GM12865 (cell line): Measurements from ENCODE around the gene TUFM.
A peak's percentile ranks its signal among the peaks of the same experiment; 100 is the strongest.

Experiments
- DNase-seq: peaks from one replicate; pipeline ENCODE4 v3.0.0; 2010; ENCODE audit warnings: low read depth
- H3K4me3 ChIP-seq: 2 replicates; pipeline ENCODE4 v1.5.1; 2011; ENCODE audit warnings: mild to moderate bottlenecking, low read depth, low read length, control low read depth
- TF ChIP-seq, protein P1 (sequence below): IDR thresholded peaks from 2 replicates; pipeline ENCODE4 v1.5.1; 2011; ENCODE audit warnings: low read length, control low read depth, low read depth, inconsistent platforms; ENCODE audit not compliant: insufficient read depth; ENCODE audit errors: missing control alignments

The TUFM gene

DNA sequence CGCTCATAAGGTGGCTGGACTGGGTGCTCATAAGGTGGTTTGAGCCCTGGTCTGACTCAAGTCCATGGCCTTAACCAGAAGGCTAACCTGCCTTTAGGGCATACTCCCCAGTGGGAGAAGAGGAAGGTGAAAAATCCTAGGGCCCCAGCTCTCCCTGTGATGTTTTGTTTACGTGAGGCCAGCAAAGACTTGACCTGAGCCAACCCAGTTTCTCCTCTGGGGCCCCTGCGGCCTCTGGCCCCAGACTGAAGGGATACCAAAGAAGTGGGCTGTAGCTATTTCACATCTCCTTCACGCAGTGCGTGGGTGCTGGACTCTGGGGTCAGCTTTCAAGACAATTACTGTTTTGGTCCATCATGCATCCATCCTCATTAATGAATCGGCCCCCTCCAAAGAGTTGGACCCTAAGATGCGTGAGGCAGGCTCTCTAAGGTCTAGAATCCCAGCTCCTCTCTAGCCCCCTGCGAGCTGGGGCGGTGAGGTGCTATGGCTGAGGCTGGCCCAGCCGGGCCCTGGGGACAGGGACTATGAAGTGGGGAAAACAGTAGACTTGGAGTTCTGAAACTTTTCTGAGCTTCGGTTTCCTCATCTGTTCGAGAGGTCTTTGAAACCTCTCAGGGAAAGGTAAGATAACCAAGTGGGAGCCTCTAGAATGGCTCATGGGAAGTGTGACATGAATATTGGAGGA lies 19.0 kb upstream of the TUFM start:
- TF ChIP-seq, protein P1, sequence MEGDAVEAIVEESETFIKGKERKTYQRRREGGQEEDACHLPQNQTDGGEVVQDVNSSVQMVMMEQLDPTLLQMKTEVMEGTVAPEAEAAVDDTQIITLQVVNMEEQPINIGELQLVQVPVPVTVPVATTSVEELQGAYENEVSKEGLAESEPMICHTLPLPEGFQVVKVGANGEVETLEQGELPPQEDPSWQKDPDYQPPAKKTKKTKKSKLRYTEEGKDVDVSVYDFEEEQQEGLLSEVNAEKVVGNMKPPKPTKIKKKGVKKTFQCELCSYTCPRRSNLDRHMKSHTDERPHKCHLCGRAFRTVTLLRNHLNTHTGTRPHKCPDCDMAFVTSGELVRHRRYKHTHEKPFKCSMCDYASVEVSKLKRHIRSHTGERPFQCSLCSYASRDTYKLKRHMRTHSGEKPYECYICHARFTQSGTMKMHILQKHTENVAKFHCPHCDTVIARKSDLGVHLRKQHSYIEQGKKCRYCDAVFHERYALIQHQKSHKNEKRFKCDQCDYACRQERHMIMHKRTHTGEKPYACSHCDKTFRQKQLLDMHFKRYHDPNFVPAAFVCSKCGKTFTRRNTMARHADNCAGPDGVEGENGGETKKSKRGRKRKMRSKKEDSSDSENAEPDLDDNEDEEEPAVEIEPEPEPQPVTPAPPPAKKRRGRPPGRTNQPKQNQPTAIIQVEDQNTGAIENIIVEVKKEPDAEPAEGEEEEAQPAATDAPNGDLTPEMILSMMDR, result no peak
- DNase-seq, result no peak
- no peak overlapping the region for H3K4me3 ChIP-seq

DNA sequence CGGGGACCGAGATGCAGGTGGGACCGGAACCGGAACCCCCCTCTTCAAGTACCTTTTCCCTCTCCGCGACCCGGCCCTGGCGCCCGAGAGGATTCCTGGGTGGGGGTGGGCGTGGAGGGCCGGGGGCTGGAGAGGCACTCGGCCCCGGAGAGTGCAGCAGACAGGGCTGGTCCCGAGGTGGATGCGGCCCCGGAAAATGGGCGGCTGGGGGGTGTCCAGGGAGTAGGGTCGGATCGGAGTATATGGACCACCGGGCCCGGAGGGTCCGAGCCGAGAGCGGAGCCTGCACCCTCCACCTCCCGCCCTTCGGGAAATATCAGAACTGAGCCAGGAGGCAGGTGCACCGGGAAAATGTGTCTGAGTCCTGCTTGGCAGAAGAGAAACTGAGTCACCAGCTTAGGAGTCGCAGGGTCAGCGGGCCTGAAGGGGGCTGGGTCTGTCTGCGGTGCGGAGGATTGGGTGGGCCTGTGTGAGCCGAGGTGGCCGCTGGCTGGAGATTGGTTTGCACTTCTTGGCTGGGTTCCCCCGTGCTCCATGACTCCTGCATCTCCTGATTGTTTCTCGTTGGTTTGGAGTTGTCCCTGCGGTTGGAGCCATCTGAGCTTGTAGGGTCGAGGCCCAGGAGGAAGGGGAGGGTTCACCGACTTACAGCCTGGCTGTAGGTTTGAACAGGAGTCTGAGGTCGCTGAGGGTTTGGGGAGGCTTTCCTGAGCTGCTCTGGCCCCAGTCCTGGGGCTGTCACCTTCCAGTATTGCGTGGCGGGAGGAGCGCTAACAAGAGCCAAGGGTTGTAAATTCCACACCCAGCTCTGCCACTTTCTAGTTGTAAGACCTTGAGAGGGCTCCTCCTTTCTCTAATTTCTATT lies 18.0 kb upstream of the TUFM start:
- peak overlapping the region; percentile 61 for H3K4me3 ChIP-seq
- no peak for DNase-seq
- TF ChIP-seq, protein P1, result no peak

DNA sequence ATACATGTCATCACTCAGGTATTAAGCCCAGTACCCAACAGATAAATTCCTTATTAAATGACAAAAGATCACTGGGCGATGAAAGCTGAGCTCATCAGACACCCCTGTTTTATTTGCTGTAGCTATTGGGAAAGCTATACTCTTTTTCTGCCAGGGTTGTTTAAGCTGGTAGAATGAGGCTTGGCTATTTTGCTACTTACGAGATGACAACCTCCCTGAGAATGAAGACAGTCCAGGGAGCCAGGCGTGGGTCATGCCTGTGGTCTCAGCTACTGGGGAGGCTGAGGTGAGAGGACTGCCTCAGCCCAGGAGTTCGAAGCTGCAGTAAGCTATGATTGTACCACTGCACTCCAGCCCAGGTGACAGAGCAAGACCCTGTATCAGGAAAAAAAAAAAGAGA lies 13.2 kb upstream of the TUFM start:
- DNase-seq, result no peak
- TF ChIP-seq, protein P1, result no peak
- no peak overlapping the region for H3K4me3 ChIP-seq

DNA sequence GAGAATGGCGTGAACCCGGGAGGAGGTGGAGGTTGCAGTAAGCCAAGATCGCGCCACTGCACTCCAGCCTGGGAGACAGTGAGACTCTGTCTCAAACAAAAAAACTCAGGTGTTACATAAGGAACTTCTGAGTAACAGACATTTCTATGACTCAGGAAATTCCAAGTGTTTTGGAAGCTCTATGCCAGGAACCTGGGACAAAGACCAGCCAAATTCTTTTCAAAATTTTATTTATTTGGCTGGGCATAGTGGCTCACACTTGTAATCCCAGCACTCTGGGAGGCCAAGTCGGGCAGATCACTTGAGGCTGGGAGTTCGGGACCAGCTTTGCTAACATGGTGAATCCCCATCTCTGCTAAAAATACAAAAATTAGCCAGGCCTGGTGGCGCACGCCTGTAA lies 12.3 kb upstream of the TUFM start:
- no peak for DNase-seq

DNA sequence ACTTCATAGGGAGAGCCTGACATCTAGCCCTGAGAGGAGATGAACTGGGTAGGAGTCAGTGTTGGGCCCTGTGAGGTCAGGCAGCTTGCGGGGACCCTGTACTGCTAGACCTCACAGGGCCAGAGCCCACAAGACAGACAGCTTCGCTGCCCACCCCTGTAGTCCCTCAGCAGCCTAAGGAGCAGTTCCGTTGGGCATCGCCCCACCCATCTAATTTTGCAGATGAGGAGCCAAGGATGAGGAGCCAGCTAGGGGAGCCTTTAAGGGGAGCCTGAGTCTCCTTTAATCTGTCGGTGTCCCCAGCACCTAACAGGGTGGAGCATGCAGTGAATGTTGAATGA lies 755 bp upstream of the TUFM start:
- H3K4me3 ChIP-seq, result peak overlapping the region; percentile 88
- DNase-seq, result peak; percentile 49
- TF ChIP-seq, protein P1, result no peak

More for the DNA sequence above, 12.3 kb upstream of the TUFM start:
- TF ChIP-seq, protein P1, result no peak
- no peak overlapping the region for H3K4me3 ChIP-seq

DNA sequence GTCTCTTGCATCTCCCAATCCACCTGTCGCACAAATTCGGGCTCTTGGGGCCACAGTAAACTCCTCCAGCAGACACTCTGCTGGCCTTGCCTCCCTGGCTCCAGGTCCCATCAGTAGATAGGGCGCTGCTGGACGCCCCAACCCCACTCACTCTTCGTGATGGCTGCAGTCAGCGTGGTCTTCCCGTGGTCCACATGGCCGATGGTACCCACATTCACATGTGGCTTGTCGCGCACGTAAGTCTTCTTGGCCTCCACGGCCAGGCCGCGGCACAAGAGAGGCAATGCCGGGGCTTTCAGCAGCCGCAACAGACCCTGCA lies 428 bp downstream of the TUFM start:
- TF ChIP-seq, protein P1, result no peak
- H3K4me3 ChIP-seq, result peak overlapping the region; percentile 93
- DNase-seq, result no peak
